H1 (cell line): Measurements from ENCODE around the gene SLC4A8. TPM values are rescaled to one million over a fixed set of nuclear protein-coding genes. Genes with fewer than 3 reads are reported as not detected.

ENCODE experiments used
- CEBPB ChIP-seq: IDR thresholded peaks from 2 replicates; pipeline ENCODE4 v1.6.1; 2012; ENCODE audit warnings: low read depth, low read length
- NRF1 ChIP-seq: IDR thresholded peaks from 2 replicates; pipeline ENCODE4 v1.6.1; 2011; ENCODE audit warnings: mild to moderate bottlenecking, low read depth, low read length, improper control_type of control experiment
- RNF2 ChIP-seq: fragments of 200-900, 300-1000 bp; sonication (generic); IDR thresholded peaks from 2 replicates; pipeline ENCODE4 v1.7.1; 2016; ENCODE audit warnings: borderline replicate concordance, low read depth, mild to moderate bottlenecking, antibody characterized with exemption, low read length; ENCODE audit not compliant: poor library complexity, severe bottlenecking; ENCODE audit errors: missing control alignments
- SP4 ChIP-seq: IDR thresholded peaks from 2 replicates; pipeline ENCODE4 v1.6.1; 2012; ENCODE audit warnings: low read length, inconsistent platforms
- SRF ChIP-seq: IDR thresholded peaks from 2 replicates; pipeline ENCODE4 v1.6.1; 2011; ENCODE audit warnings: mild to moderate bottlenecking, low read depth, low read length, moderate library complexity
- polyA plus RNA-seq, 7 experiments: library from polyadenylated mRNA; depleted of rRNA in 3 of 7; stranded (reverse) in 5 of 7; unstranded in 2 of 7; fragments of >200 nt in 5 of 7; fragments of 200-250 nt in 2 of 7; gene quantifications; 1 replicate in 5 of 7; 2 replicates in 1 of 7; 4 replicates in 1 of 7; pipeline versions ENCODE4 v1.2.1 to v1.2.3, GENCODE V29; 2011 to 2013; ENCODE audit warnings: missing spikeins in 2 of 7, mixed read lengths in 2 of 7
- total RNA-seq: library from RNA; stranded (reverse); fragmentation: NEBNext Ultra II Directional; extraction: Animal tissue kit (Norgen Biotek cat#: 25700); gene quantifications from 2 replicates; pipeline ENCODE4 v1.2.1, GENCODE V29; 2021
- TF ChIP-seq, protein P1 (sequence below): fragments of 300-600 bp; sonication (generic); IDR thresholded peaks from 2 replicates; pipeline ENCODE4 v1.7.1; 2012; ENCODE audit warnings: low read length, moderate library complexity, mild to moderate bottlenecking, inconsistent platforms; ENCODE audit not compliant: insufficient replicate concordance

SLC4A8 gene
- total and polyA plus RNA-seq, 2 of the 8 experiments (the other 6 are each of a cell fraction or from before 2014, with no cell fraction given): 11.2 to 13.4 TPM

DNA sequence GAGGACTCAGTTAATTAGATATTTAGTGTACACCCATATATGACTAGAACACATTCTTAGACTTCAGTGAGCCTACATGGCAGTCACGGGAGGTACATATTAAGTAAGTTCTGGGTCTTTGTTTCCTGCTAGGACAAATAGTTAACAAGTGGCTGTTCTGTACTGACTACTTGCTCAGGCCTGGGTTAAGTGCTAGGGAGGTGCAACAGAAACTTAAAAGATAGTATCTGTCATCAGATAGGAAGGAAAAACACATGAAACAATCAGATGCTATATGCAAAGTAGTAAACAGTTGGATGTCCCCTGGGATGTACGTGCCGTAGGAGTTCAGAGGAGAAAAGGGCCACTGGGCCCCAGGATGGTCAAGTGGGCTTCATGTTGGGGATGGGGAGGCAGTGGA, 59.5 kb downstream of the SLC4A8 start (continued):
- TF ChIP-seq, protein P1, sequence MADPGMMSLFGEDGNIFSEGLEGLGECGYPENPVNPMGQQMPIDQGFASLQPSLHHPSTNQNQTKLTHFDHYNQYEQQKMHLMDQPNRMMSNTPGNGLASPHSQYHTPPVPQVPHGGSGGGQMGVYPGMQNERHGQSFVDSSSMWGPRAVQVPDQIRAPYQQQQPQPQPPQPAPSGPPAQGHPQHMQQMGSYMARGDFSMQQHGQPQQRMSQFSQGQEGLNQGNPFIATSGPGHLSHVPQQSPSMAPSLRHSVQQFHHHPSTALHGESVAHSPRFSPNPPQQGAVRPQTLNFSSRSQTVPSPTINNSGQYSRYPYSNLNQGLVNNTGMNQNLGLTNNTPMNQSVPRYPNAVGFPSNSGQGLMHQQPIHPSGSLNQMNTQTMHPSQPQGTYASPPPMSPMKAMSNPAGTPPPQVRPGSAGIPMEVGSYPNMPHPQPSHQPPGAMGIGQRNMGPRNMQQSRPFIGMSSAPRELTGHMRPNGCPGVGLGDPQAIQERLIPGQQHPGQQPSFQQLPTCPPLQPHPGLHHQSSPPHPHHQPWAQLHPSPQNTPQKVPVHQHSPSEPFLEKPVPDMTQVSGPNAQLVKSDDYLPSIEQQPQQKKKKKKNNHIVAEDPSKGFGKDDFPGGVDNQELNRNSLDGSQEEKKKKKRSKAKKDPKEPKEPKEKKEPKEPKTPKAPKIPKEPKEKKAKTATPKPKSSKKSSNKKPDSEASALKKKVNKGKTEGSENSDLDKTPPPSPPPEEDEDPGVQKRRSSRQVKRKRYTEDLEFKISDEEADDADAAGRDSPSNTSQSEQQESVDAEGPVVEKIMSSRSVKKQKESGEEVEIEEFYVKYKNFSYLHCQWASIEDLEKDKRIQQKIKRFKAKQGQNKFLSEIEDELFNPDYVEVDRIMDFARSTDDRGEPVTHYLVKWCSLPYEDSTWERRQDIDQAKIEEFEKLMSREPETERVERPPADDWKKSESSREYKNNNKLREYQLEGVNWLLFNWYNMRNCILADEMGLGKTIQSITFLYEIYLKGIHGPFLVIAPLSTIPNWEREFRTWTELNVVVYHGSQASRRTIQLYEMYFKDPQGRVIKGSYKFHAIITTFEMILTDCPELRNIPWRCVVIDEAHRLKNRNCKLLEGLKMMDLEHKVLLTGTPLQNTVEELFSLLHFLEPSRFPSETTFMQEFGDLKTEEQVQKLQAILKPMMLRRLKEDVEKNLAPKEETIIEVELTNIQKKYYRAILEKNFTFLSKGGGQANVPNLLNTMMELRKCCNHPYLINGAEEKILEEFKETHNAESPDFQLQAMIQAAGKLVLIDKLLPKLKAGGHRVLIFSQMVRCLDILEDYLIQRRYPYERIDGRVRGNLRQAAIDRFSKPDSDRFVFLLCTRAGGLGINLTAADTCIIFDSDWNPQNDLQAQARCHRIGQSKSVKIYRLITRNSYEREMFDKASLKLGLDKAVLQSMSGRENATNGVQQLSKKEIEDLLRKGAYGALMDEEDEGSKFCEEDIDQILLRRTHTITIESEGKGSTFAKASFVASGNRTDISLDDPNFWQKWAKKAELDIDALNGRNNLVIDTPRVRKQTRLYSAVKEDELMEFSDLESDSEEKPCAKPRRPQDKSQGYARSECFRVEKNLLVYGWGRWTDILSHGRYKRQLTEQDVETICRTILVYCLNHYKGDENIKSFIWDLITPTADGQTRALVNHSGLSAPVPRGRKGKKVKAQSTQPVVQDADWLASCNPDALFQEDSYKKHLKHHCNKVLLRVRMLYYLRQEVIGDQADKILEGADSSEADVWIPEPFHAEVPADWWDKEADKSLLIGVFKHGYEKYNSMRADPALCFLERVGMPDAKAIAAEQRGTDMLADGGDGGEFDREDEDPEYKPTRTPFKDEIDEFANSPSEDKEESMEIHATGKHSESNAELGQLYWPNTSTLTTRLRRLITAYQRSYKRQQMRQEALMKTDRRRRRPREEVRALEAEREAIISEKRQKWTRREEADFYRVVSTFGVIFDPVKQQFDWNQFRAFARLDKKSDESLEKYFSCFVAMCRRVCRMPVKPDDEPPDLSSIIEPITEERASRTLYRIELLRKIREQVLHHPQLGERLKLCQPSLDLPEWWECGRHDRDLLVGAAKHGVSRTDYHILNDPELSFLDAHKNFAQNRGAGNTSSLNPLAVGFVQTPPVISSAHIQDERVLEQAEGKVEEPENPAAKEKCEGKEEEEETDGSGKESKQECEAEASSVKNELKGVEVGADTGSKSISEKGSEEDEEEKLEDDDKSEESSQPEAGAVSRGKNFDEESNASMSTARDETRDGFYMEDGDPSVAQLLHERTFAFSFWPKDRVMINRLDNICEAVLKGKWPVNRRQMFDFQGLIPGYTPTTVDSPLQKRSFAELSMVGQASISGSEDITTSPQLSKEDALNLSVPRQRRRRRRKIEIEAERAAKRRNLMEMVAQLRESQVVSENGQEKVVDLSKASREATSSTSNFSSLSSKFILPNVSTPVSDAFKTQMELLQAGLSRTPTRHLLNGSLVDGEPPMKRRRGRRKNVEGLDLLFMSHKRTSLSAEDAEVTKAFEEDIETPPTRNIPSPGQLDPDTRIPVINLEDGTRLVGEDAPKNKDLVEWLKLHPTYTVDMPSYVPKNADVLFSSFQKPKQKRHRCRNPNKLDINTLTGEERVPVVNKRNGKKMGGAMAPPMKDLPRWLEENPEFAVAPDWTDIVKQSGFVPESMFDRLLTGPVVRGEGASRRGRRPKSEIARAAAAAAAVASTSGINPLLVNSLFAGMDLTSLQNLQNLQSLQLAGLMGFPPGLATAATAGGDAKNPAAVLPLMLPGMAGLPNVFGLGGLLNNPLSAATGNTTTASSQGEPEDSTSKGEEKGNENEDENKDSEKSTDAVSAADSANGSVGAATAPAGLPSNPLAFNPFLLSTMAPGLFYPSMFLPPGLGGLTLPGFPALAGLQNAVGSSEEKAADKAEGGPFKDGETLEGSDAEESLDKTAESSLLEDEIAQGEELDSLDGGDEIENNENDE: no peak
- TF ChIP-seq RNF2 (no peak), SRF (no peak), CEBPB (no peak), SP4 (no peak), NRF1 (no peak)
